Activated naive CD8-positive, alpha-beta T cell treated with anti-CD3 and anti-CD28 coated beads, Interleukin-2, amount 10 ng/mL, durations not matched to agents 7 days and 5 days (primary cell): Measurements from ENCODE around the gene PHF20. TPM values are rescaled to one million over a fixed set of nuclear protein-coding genes. Genes with fewer than 3 reads are reported as not detected.
"Not testable (repeated sequence)": the region's sequence is repeated elsewhere in the genome, so short reads cannot be mapped to it uniquely, and the experiment has no call there.

Experiments
- ATAC-seq: fragments of 150-1000 bp; cut with Tn5 transposase; one replicate; pipeline ENCODE4 v1.10.0; 2021; ENCODE audit warnings: low read depth, moderate library complexity
- POLR2A ChIA-PET: fragments of 350-600 bp; sonication (Branson Sonifier 250); formaldehyde crosslinking; loops from one replicate; lab custom pipeline; 2021; ENCODE audit warnings: antibody characterized with exemption; lab: Charles Lee
- DNase-seq: peaks from one replicate; pipeline ENCODE4 v3.0.0; 2021
- H3K27ac Mint-ChIP-seq: one replicate; pipeline ENCODE4 v1.8.0; 2022; ENCODE audit warnings: mild to moderate bottlenecking, mixed read lengths
- H3K27me3 Mint-ChIP-seq: one replicate; pipeline ENCODE4 v1.8.0; 2022; ENCODE audit warnings: mild to moderate bottlenecking, moderate library complexity, mixed read lengths
- H3K36me3 Mint-ChIP-seq: one replicate; pipeline ENCODE4 v1.8.0; 2021; ENCODE audit warnings: mild to moderate bottlenecking, mixed read lengths
- H3K4me1 Mint-ChIP-seq: one replicate; pipeline ENCODE4 v1.8.0; 2021; ENCODE audit warnings: mixed read lengths
- H3K4me3 Mint-ChIP-seq: one replicate; pipeline ENCODE4 v1.8.0; 2022; ENCODE audit warnings: mild to moderate bottlenecking, moderate library complexity, mixed read lengths
- H3K9me3 Mint-ChIP-seq: one replicate; pipeline ENCODE4 v1.8.0; 2021; ENCODE audit warnings: mixed read lengths
- total RNA-seq, 2 experiments: library from RNA; stranded (reverse); gene quantifications; one replicate each; pipeline ENCODE4 v1.2.3, GENCODE V29; 2021

PHF20 gene
- total RNA-seq, 2 experiments from 2014 or later: 61.9 to 69.4 TPM

DNA sequence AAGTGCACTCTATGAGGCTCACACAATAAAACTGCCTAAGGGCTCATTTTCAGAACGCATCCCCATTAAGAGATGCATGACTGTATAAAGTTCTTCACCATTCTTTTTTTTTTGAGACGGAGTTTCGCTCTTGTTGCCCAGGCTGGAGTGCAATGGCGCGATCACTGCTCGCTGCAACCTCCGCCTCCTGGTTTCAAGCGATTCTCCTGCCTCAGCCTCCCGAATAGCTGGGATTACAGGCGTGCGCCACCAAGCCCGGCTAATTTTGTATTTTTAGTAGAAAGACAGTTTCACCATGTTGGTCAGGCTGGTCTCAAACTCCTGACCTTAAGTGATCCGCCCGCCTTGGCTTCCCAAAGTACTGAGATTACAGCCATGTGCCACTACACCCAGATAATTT is 180.3 kb downstream of the PHF20 start:
- ATAC-seq, H3K27me3 Mint-ChIP-seq, DNase-seq, H3K4me1 Mint-ChIP-seq, H3K9me3 Mint-ChIP-seq: not testable (repeated sequence)
- H3K4me3 Mint-ChIP-seq: peak overlapping the region; percentile 99
- H3K36me3 Mint-ChIP-seq: peaks cover 23% of the 10 kb centered on the region
- H3K27ac Mint-ChIP-seq: peak overlapping the region; percentile 100
- POLR2A ChIA-PET: interaction anchor here (0.6 to 3.9 kb wide), 5 partner anchors 183 to 497 kb away, joined by 3 to 89 read pairs (median 12); partner anchors contain the start of genes CPNE1, RBM12 and RBM39

DNA sequence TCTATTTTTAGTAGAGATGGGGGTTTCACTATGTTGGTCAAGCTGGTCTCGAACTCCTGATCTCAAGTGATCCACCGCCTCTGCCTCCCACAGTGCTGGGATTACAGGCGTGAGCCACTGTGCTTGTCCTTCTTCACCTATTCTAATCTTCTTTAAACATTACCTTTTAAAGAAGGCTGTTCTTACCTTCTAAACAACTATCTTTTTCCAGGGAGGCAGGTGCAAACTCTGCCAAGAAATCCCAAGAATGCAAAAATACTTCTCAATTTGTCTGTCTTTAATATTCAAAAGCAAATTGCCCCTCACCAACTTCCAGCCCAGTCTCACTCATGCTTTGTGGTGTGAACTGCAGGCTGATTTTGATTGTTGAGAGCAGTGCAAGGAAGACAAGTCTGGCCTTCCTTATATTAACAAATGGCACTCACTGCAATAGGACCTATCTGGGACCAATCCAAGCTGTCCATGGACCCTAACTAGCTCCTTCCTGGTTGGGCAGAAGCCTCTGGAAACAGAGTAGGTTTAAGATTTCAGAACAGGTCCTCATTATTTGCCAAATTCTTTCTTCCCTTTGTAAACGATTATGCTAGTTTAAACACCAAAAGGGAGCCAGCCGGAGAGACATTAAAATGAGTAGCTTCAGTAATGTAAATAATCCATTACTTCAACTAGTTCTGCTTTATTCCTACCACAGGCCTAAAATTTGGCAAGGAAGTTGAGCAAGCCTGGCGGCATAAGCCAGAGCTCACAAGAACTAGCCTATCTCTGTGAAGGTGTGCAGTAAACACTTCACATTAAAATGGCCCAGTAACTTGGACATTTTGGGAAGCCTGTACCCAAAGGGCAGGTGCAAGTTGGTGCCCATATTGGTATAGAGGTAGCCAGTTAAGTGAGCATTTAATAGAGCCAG is 180.9 kb downstream of the PHF20 start:
- peak overlapping the region; percentile 100 for H3K27ac Mint-ChIP-seq
- POLR2A ChIA-PET: interaction anchor here (0.6 to 3.9 kb wide), 21 partner anchors 9 to 1436 kb away, joined by 3 to 89 read pairs (median 5); partner anchors contain the start of genes CPNE1, DYNLRB1, EDEM2 and ERGIC3
- H3K27me3 Mint-ChIP-seq: no peaks in the 10 kb centered on the region
- H3K36me3 Mint-ChIP-seq: peaks cover 18% of the 10 kb centered on the region
- ATAC-seq (no peak), DNase-seq (no peak)
- peak overlapping the region; percentile 99 for H3K4me3 Mint-ChIP-seq
- H3K9me3 Mint-ChIP-seq: no peaks in the 10 kb centered on the region
- H3K4me1 Mint-ChIP-seq: peaks cover 8% of the 10 kb centered on the region

GRCh38 chr20:35953387-35954199 is 181.8 kb downstream of the PHF20 start:
- Mint-ChIP-seq H3K27ac (peak overlapping the region; percentile 100), H3K9me3 (no peaks in the 10 kb centered on the region), H3K4me1 (peaks cover 8% of the 10 kb centered on the region), H3K36me3 (peaks cover 16% of the 10 kb centered on the region), H3K4me3 (peak overlapping the region; percentile 99), H3K27me3 (no peaks in the 10 kb centered on the region)
- ATAC-seq: peak; percentile 32
- peak; percentile 83 for DNase-seq
- POLR2A ChIA-PET: interaction anchor here (0.5 to 3.9 kb wide), 45 partner anchors 8 to 1437 kb away, joined by 3 to 89 read pairs (median 4); partner anchors contain the start of genes CEP250, CNBD2, CPNE1 and DYNLRB1

DNA sequence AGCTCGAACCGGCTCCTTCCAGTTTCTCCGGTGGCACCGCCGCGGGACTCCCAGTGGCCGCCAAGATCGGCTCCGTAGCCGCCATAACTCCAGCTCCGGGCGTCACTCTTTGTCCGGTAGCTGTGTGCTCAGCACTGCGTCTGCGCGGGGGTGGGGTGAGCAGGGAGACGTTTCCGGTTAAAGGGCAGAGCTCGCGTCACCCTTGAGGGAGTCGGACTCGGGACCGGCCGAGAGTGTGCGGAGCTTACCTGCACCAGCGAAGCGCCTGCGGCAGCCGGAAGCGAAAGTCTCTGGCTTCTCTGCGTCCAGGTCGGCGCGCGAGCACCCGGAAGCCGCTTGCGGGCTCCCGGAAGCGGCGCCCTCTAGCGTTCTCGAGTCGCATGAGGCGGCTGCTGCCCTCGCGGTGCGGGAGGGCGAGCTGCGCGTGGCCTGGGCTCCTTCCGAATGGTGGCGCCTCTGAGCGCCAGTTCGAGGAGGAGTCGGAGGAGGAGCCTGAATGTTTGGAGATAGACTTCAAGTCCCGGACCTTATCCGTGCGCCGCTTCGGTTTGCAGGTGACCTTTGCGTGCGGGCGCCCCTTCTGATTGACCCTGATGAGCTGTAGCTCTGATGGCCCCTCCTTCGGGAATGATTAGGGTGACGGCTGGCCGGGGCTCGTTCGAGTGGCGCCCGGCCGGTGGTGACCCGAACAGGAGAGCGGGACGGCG is 182.5 kb downstream of the PHF20 start, which contains the start of gene SCAND1:
Gene SCAND1 (minus strand): TSS at position 303 of the 707 bp plus-strand sequence. CDS start 218 bp downstream, at position 85.
- Mint-ChIP-seq H3K4me3 (peak within 1 kb of the TSS; percentile 99), H3K36me3 (peaks cover 12% of the 10 kb centered on the region), H3K4me1 (peaks cover 8% of the 10 kb centered on the region), H3K27me3 (no peaks in the 10 kb centered on the region), H3K9me3 (peaks cover 2% of the 10 kb centered on the region), H3K27ac (peak within 1 kb of the TSS; percentile 100)
- ATAC-seq (peak; percentile 91), DNase-seq (peak; percentile 98)
- POLR2A ChIA-PET: interaction anchor here (0.5 to 3.9 kb wide), 44 partner anchors 8 to 1438 kb away, joined by 3 to 89 read pairs (median 4); partner anchors contain the start of genes AAR2, CEP250, CNBD2 and CPNE1

- Mint-ChIP-seq H3K36me3 (peaks cover 10% of the 10 kb centered on the region), H3K27ac (peak overlapping the region; percentile 100), H3K9me3 (peaks cover 2% of the 10 kb centered on the region), H3K4me3 (peak overlapping the region; percentile 99), H3K4me1 (peaks cover 8% of the 10 kb centered on the region), H3K27me3 (no peaks in the 10 kb centered on the region)
- DNase-seq: no peak
- ATAC-seq: no peak
- POLR2A ChIA-PET: interaction anchor here (0.6 to 3.9 kb wide), 27 partner anchors 9 to 1335 kb away, joined by 3 to 89 read pairs (median 6); partner anchors contain the start of genes AAR2, CEP250, CNBD2 and CPNE1
Measured at GRCh38 chr20:35954907-35955251, 183.1 kb downstream of the PHF20 start.

DNA sequence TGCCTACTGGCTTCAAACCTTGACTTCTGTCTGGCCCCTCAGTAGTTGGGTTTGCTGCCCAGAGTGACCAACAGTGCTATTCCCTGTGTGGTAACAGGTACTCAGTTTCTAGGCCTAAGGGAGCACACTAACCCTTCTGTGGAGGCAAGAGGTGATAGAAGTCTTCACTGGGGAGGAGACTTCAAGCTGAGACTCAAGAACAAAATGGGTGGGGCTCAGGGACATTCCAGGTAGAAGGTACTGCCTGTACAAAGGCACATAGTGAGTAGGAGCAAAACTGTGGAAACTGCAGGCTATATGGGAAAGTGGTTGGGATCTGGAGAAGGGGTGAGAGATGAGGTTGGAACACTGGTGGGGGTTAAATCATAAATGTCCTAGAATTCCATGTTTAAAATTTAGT is 184.8 kb downstream of the PHF20 start:
- Mint-ChIP-seq H3K9me3 (peaks cover 2% of the 10 kb centered on the region), H3K27ac (no peak overlapping the region), H3K4me3 (no peak overlapping the region), H3K4me1 (peaks cover 8% of the 10 kb centered on the region), H3K36me3 (peaks cover 6% of the 10 kb centered on the region), H3K27me3 (no peaks in the 10 kb centered on the region)
- POLR2A ChIA-PET: no interaction called here
- ATAC-seq (no peak), DNase-seq (no peak)

GRCh38 chr20:35959291-35959690 is 187.5 kb downstream of the PHF20 start:
- POLR2A ChIA-PET, H3K9me3 Mint-ChIP-seq, H3K27me3 Mint-ChIP-seq, ATAC-seq, H3K4me3 Mint-ChIP-seq, DNase-seq, H3K27ac Mint-ChIP-seq, H3K36me3 Mint-ChIP-seq, H3K4me1 Mint-ChIP-seq: not testable (repeated sequence)

- DNase-seq: no peak
- ATAC-seq: no peak
- H3K4me1 Mint-ChIP-seq: peaks cover 3% of the 10 kb centered on the region
- POLR2A ChIA-PET: interaction anchor here (0.7 to 1.1 kb wide), 2 partner anchors 10 to 1170 kb away, joined by 3 read pairs; partner anchors contain the start of gene SCAND1
- no peak overlapping the region for H3K4me3 Mint-ChIP-seq
- H3K27me3 Mint-ChIP-seq: peaks cover 12% of the 10 kb centered on the region
- no peak overlapping the region for H3K27ac Mint-ChIP-seq
- peaks cover 2% of the 10 kb centered on the region for H3K9me3 Mint-ChIP-seq
- H3K36me3 Mint-ChIP-seq: no peaks in the 10 kb centered on the region
Measured at GRCh38 chr20:35963878-35964277, 192.1 kb downstream of the PHF20 start.

DNA sequence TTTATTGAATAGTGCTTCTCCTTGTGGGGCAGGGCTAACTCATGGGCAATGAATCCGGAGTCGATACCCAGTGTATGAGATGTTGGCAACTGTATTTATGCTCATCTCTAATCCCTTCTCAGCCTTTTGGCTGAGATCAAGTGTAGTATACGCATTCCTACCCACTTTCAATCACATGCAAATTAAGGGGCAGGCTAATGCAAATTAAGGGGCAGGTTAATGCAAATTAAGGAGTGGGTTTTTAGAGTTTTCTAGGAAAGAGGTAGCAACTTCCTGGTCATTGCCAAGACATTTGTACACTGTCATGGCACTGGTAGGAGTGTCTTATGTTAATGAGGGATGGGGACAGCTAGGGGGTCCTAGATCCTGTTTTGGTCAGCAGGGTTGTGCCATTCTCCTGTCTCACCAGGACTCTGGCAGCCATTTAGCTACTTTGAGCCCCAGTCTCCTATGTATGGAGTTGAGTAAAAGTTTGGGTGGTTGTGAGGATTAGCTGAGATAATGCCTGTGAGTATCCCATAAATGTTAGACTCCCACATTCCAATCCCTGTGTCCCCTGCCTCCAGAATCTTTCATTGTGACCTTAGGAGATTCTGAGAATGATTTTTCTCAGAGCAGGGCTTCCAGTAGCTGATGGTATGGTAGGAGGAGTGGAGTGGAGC is 196.3 kb downstream of the PHF20 start, which contains the start of gene CNBD2:
Gene CNBD2 (plus strand): TSS at position 612 of the 662 bp plus-strand sequence. CDS start 173 bp downstream, outside the sequence.
- no peak within 1 kb of the TSS for H3K27ac Mint-ChIP-seq

DNA sequence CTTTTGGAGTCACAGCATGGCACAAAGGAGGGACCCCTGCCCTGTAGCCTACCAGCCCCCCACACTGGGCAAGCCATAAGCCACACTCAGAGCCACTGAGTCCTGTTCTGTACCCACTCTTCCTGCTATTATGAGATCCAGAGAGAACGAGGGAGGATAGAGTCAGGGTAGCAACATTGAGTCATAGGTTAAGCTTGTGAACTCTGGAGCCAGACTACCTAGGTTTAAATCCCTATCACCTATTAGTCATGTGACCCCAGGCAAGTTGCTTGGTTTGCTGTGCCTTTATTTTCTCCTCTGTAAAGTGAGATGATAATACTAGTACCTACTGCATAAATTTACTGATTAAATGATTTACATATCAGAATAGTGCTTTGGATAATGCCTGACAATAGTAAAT is 197.1 kb downstream of the PHF20 start:
- ATAC-seq: no peak
- peaks cover 3% of the 10 kb centered on the region for H3K4me1 Mint-ChIP-seq
- H3K27me3 Mint-ChIP-seq: peaks cover 12% of the 10 kb centered on the region
- no peak overlapping the region for H3K27ac Mint-ChIP-seq
- POLR2A ChIA-PET: interaction anchor here (3.2 kb wide), 1 partner anchor 15 kb away, joined by 11 read pairs; the partner anchor contains the start of gene SCAND1
- no peak for DNase-seq
- H3K4me3 Mint-ChIP-seq: no peak overlapping the region
- H3K36me3 Mint-ChIP-seq: no peaks in the 10 kb centered on the region
- no peaks in the 10 kb centered on the region for H3K9me3 Mint-ChIP-seq

More for the DNA sequence above, 196.3 kb downstream of the PHF20 start, which contains the start of gene CNBD2:
- no peak for DNase-seq
- ATAC-seq: no peak
- H3K4me1 Mint-ChIP-seq: peaks cover 3% of the 10 kb centered on the region
- H3K27me3 Mint-ChIP-seq: peaks cover 10% of the 10 kb centered on the region
- no peak within 1 kb of the TSS for H3K4me3 Mint-ChIP-seq
- H3K9me3 Mint-ChIP-seq: no peaks in the 10 kb centered on the region
- POLR2A ChIA-PET: interaction anchor here (3.2 kb wide), 1 partner anchor 14 kb away, joined by 11 read pairs; the partner anchor contains the start of gene SCAND1
- no peaks in the 10 kb centered on the region for H3K36me3 Mint-ChIP-seq

DNA sequence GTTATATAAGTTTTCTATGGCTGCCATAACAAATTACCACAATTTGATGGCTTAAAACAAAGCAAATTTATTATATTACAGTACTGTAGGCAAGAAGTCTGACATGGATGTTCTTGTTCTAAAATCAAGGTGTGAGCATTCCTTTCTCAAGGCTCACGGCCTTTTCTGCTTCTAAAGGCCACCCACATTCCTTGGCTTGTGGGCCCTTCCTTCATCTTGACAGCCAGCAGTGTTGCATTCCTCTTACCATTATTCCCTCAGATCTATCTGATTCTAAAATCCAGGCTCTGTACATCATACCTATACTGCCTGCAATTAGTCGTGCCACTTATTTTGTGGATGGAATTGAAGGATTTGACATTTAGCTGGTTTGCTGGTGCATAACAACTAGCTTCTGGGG is 200.2 kb downstream of the PHF20 start:
- Mint-ChIP-seq H3K4me1 (no peaks in the 10 kb centered on the region), H3K9me3 (no peaks in the 10 kb centered on the region), H3K36me3 (no peaks in the 10 kb centered on the region), H3K4me3 (no peak overlapping the region), H3K27me3 (peaks cover 9% of the 10 kb centered on the region), H3K27ac (no peak overlapping the region)
- POLR2A ChIA-PET: no interaction called here
- ATAC-seq (no peak), DNase-seq (no peak)

- Mint-ChIP-seq H3K9me3 (no peaks in the 10 kb centered on the region), H3K27ac (no peak overlapping the region), H3K4me3 (no peak overlapping the region), H3K36me3 (no peaks in the 10 kb centered on the region), H3K4me1 (no peaks in the 10 kb centered on the region), H3K27me3 (peaks cover 9% of the 10 kb centered on the region)
- POLR2A ChIA-PET: no interaction called here
- DNase-seq: no peak
- no peak for ATAC-seq
Measured at GRCh38 chr20:35972462-35972861, 200.6 kb downstream of the PHF20 start.
